ENCODE measurements around the gene MMP1. TPM values are rescaled to one million over a fixed set of nuclear protein-coding genes. Genes with fewer than 3 reads are reported as not detected.

The MMP1 gene
- total RNA-seq, 3 donors from 2014 or later (not counting 1 experiment from before 2014, with no cell fraction given) = not detected

GRCh38 chr11:102788334-102788995 is 9.5 kb downstream of the MMP1 start:
- H3K27me3 Mint-ChIP-seq (ENCODE audit: low read depth in 2 of 2) = no peaks in the 10 kb centered on the region
- WGBS (ENCODE audit: insufficient coverage) = 91% methylated on average over 8 of the region's 8 CpGs
- no peaks in the 10 kb centered on the region for H3K9me3 ChIP-seq (ENCODE audit: control insufficient read depth, insufficient read depth, low read length)

GRCh38 chr11:102784380-102784779 is 13.6 kb downstream of the MMP1 start:
- no peak overlapping the region for H3K4me3 ChIP-seq (ENCODE audit: low read length)
- no peaks in the 10 kb centered on the region for H3K27me3 ChIP-seq (ENCODE audit: control insufficient read depth, insufficient read depth, low read length)
- no peaks in the 10 kb centered on the region for H3K36me3 ChIP-seq (ENCODE audit: control insufficient read depth, insufficient read depth, low read length)
- no peak overlapping the region for H3K27ac Mint-ChIP-seq
- H3K27ac ChIP-seq (ENCODE audit: low read length) = no peak overlapping the region
- H3K27me3 Mint-ChIP-seq (ENCODE audit: low read depth in 2 of 2) = no peaks in the 10 kb centered on the region
- H3K4me1 Mint-ChIP-seq = no peaks in the 10 kb centered on the region
- no peak for TF ChIP-seq CTCF (IDR thresholded peaks at IDR 0.05)
- DNase-seq = no peak
- H3K4me1 ChIP-seq (ENCODE audit: control insufficient read depth, insufficient read depth, low read length) = no peaks in the 10 kb centered on the region
- H3K9me3 Mint-ChIP-seq = peaks cover 2 to 3% of the 10 kb centered on the region in 2 donors
- H3K4me3 Mint-ChIP-seq = no peak overlapping the region
- H3K9me3 ChIP-seq (ENCODE audit: control insufficient read depth, insufficient read depth, low read length) = no peaks in the 10 kb centered on the region
- 94% methylated on average over 3 of the region's 3 CpGs for WGBS (ENCODE audit: insufficient coverage)
- ATAC-seq = no peak
- intact Hi-C loops (cut with micrococcal nuclease) = no loop called here
- H3K36me3 Mint-ChIP-seq = no peaks in the 10 kb centered on the region

More at GRCh38 chr11:102788334-102788995, 9.5 kb downstream of the MMP1 start:
- TF ChIP-seq CTCF (IDR thresholded peaks at IDR 0.05) = no peak
- DNase-seq = no peak
- H3K4me3 ChIP-seq (ENCODE audit: low read length) = no peak overlapping the region
- Mint-ChIP-seq H3K9me3 (peaks cover 2 to 3% of the 10 kb centered on the region in 2 donors), H3K4me3 (no peak overlapping the region), H3K4me1 (no peaks in the 10 kb centered on the region), H3K36me3 (no peaks in the 10 kb centered on the region), H3K27ac (no peak overlapping the region)
- no peaks in the 10 kb centered on the region for H3K4me1 ChIP-seq (ENCODE audit: control insufficient read depth, insufficient read depth, low read length)
- intact Hi-C loops (cut with micrococcal nuclease) = no loop called here
- H3K27ac ChIP-seq (ENCODE audit: low read length) = no peak overlapping the region
- no peaks in the 10 kb centered on the region for H3K27me3 ChIP-seq (ENCODE audit: control insufficient read depth, insufficient read depth, low read length)
- no peaks in the 10 kb centered on the region for H3K36me3 ChIP-seq (ENCODE audit: control insufficient read depth, insufficient read depth, low read length)
- no peak for ATAC-seq

- no peak for DNase-seq
- Histone ChIP-seq H3K27me3 (ENCODE audit: control insufficient read depth, insufficient read depth, low read length) (no peaks in the 10 kb centered on the region), H3K27ac (ENCODE audit: low read length) (no peak overlapping the region), H3K4me3 (ENCODE audit: low read length) (no peak overlapping the region), H3K4me1 (ENCODE audit: control insufficient read depth, insufficient read depth, low read length) (no peaks in the 10 kb centered on the region), H3K9me3 (ENCODE audit: control insufficient read depth, insufficient read depth, low read length) (no peaks in the 10 kb centered on the region), H3K36me3 (ENCODE audit: control insufficient read depth, insufficient read depth, low read length) (no peaks in the 10 kb centered on the region)
- Mint-ChIP-seq H3K27ac (no peak overlapping the region), H3K27me3 (ENCODE audit: low read depth in 2 of 2) (no peaks in the 10 kb centered on the region), H3K9me3 (peaks cover 2 to 3% of the 10 kb centered on the region in 2 donors), H3K4me1 (no peaks in the 10 kb centered on the region), H3K4me3 (no peak overlapping the region), H3K36me3 (no peaks in the 10 kb centered on the region)
- no peak for TF ChIP-seq CTCF (IDR thresholded peaks at IDR 0.05)
- no peak for ATAC-seq
- WGBS (ENCODE audit: insufficient coverage) = 78% methylated on average over 2 of the region's 2 CpGs
- intact Hi-C loops (cut with micrococcal nuclease) = no loop called here
These were observed 14.2 kb downstream of the MMP1 start for GRCh38 chr11:102783720-102784119.

- Histone ChIP-seq H3K4me3 (ENCODE audit: low read length) (no peak overlapping the region), H3K9me3 (ENCODE audit: control insufficient read depth, insufficient read depth, low read length) (no peaks in the 10 kb centered on the region), H3K27ac (ENCODE audit: low read length) (no peak overlapping the region), H3K36me3 (ENCODE audit: control insufficient read depth, insufficient read depth, low read length) (no peaks in the 10 kb centered on the region), H3K27me3 (ENCODE audit: control insufficient read depth, insufficient read depth, low read length) (peaks cover under 1% of the 10 kb centered on the region), H3K4me1 (ENCODE audit: control insufficient read depth, insufficient read depth, low read length) (no peaks in the 10 kb centered on the region)
- Mint-ChIP-seq H3K4me3 (no peak overlapping the region), H3K27me3 (ENCODE audit: low read depth in 2 of 2) (no peaks in the 10 kb centered on the region), H3K27ac (no peak overlapping the region), H3K4me1 (no peaks in the 10 kb centered on the region), H3K9me3 (peaks cover 2 to 3% of the 10 kb centered on the region in 2 donors), H3K36me3 (no peaks in the 10 kb centered on the region)
- TF ChIP-seq CTCF (IDR thresholded peaks at IDR 0.05) = no peak
- DNase-seq = no peak
- no peak for ATAC-seq
- intact Hi-C loops (cut with micrococcal nuclease) = no loop called here
These were observed 14.9 kb downstream of the MMP1 start for GRCh38 chr11:102783016-102783415.
